Breast epithelium (tissue), 4 donors: ENCODE data around the gene SEC16A. TPM values are rescaled to one million over a fixed set of nuclear protein-coding genes. Genes with fewer than 3 reads are reported as not detected.

Source experiments
- DNase-seq, 2 donors: peaks; one replicate each; pipeline ENCODE4 v3.0.0-alpha.2; 2019; ENCODE audit warnings: low spot score in 2 of 2
- H3K27ac ChIP-seq, 2 donors: fragments of 200-600 bp; sonication (generic) in 1 of 2; one replicate each; pipeline ENCODE4 v1.5.1; 2016 to 2019; ENCODE audit warnings: mild to moderate bottlenecking in 1 of 2
- H3K27me3 ChIP-seq, 2 donors: fragments of 200-600 bp; sonication (generic) in 1 of 2; one replicate each; pipeline versions ENCODE4 v1.5.1 to v1.6.0; 2017 to 2019; ENCODE audit warnings: control low read depth in 1 of 2, mild to moderate bottlenecking in 1 of 2
- H3K36me3 ChIP-seq: fragments of 200-600 bp; one replicate; pipeline ENCODE4 v1.5.1; 2019
- H3K4me1 ChIP-seq, 2 donors: fragments of 200-600 bp; sonication (generic); one replicate each; pipeline ENCODE4 v1.5.1; 2016 to 2019; ENCODE audit warnings: control low read depth in 1 of 2
- H3K4me3 ChIP-seq, 3 donors: fragments of 200-600 bp; sonication (generic); 1 replicate in 2 of 3; 2 replicates in 1 of 3; pipeline ENCODE4 v1.5.1; 2016 to 2019; ENCODE audit warnings: mild to moderate bottlenecking in 3 of 3, moderate library complexity in 2 of 3
- H3K9me3 ChIP-seq, 2 donors: fragments of 200-600 bp; sonication (generic) in 1 of 2; one replicate each; pipeline ENCODE4 v1.5.1; 2016 to 2019; ENCODE audit warnings: control low read depth in 1 of 2
- POLR2A ChIP-seq: fragments of 450-650 bp; IDR thresholded peaks from one replicate; pipeline ENCODE4 v1.6.1; 2016; ENCODE audit warnings: antibody characterized with exemption, mild to moderate bottlenecking, moderate library complexity
- POLR2AphosphoS5 ChIP-seq, 3 donors: sonication (generic); formaldehyde crosslinking; IDR thresholded peaks; one replicate each; pipeline ENCODE4 v1.6.1; 2017; ENCODE audit warnings: antibody characterized with exemption in 3 of 3
- intact Hi-C: fragments of 100-400 bp; cut with DNase I; formaldehyde crosslinking; loops from one replicate; pipeline ENCODE4 v1.15.1; 2023; ENCODE audit warnings: low total_unique reads
- total RNA-seq, 3 donors: library from RNA; depleted of rRNA; stranded (reverse); fragments of >200 nt; gene quantifications; one replicate each; pipeline ENCODE4 v1.1.0, GENCODE V29; 2016
- TF ChIP-seq, protein P1 (sequence below), 3 donors: fragments of 450-650 bp; IDR thresholded peaks; one replicate each; pipeline ENCODE4 v1.5.1; 2016 to 2017; ENCODE audit warnings: antibody characterized with exemption in 3 of 3, mild to moderate bottlenecking in 3 of 3, moderate library complexity in 3 of 3

The SEC16A gene
- total RNA-seq, 3 donors from 2014 or later, result 41.9 to 55.1 (median 42.9) TPM

GRCh38 chr9:136416914-136417313 lies 65.9 kb downstream of the SEC16A start:
- DNase-seq, result no peak
- H3K27me3 ChIP-seq, result no peaks in the 10 kb centered on the region
- TF ChIP-seq, protein P1, sequence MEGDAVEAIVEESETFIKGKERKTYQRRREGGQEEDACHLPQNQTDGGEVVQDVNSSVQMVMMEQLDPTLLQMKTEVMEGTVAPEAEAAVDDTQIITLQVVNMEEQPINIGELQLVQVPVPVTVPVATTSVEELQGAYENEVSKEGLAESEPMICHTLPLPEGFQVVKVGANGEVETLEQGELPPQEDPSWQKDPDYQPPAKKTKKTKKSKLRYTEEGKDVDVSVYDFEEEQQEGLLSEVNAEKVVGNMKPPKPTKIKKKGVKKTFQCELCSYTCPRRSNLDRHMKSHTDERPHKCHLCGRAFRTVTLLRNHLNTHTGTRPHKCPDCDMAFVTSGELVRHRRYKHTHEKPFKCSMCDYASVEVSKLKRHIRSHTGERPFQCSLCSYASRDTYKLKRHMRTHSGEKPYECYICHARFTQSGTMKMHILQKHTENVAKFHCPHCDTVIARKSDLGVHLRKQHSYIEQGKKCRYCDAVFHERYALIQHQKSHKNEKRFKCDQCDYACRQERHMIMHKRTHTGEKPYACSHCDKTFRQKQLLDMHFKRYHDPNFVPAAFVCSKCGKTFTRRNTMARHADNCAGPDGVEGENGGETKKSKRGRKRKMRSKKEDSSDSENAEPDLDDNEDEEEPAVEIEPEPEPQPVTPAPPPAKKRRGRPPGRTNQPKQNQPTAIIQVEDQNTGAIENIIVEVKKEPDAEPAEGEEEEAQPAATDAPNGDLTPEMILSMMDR (IDR thresholded peaks at IDR 0.05), result no peak
- no peak for TF ChIP-seq POLR2A
- TF ChIP-seq POLR2AphosphoS5 (IDR thresholded peaks at IDR 0.05), result no peak
- H3K27ac ChIP-seq, result no peak overlapping the region
- peaks cover 0 to 2% of the 10 kb centered on the region in 2 donors for H3K4me1 ChIP-seq
- H3K36me3 ChIP-seq, result peaks cover 21% of the 10 kb centered on the region
- intact Hi-C loops, result no loop called here
- H3K9me3 ChIP-seq, result no peaks in the 10 kb centered on the region
- H3K4me3 ChIP-seq, result no peak overlapping the region

- Histone ChIP-seq H3K4me3 (no peak overlapping the region), H3K36me3 (peaks cover 21% of the 10 kb centered on the region), H3K27ac (no peak overlapping the region), H3K9me3 (no peaks in the 10 kb centered on the region), H3K27me3 (no peaks in the 10 kb centered on the region), H3K4me1 (peaks cover 0 to 7% of the 10 kb centered on the region in 2 donors)
- no peak for DNase-seq
- intact Hi-C loops, result no loop called here
- TF ChIP-seq POLR2A, result no peak
- TF ChIP-seq POLR2AphosphoS5 (IDR thresholded peaks at IDR 0.05), result no peak
- TF ChIP-seq, protein P1 (IDR thresholded peaks at IDR 0.05), result no peak
These were observed 66.4 kb downstream of the SEC16A start for GRCh38 chr9:136416427-136416826.

DNA sequence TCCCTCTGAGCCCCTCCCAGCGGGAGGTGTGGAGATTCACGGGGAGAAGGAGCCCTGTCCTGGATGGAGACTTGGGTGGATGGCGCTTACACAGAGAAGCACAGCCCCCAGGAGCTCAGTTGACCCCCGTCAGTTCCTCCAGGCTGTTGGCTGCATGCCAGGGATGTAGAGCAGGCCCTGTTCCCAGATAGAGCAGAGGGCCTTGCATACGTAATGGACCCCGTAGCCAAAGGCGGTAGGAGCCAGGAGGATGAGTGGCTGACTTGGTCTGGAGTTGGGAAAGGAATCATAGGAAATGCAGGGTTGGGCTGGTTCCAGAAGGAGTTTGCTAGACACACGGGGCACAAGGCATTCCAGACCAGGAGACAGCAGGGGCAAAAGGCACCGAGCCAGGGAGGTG lies 69.9 kb downstream of the SEC16A start:
- TF ChIP-seq POLR2A, result no peak
- TF ChIP-seq, protein P1 (IDR thresholded peaks at IDR 0.05), result no peak
- no peak for TF ChIP-seq POLR2AphosphoS5 (IDR thresholded peaks at IDR 0.05)
- Histone ChIP-seq H3K4me1 (peaks cover 0 to 23% of the 10 kb centered on the region in 2 donors), H3K4me3 (no peak overlapping the region), H3K36me3 (peaks cover 4% of the 10 kb centered on the region), H3K9me3 (no peaks in the 10 kb centered on the region), H3K27me3 (no peaks in the 10 kb centered on the region), H3K27ac (no peak overlapping the region)
- DNase-seq, result no peak
- intact Hi-C loops, result no loop called here

DNA sequence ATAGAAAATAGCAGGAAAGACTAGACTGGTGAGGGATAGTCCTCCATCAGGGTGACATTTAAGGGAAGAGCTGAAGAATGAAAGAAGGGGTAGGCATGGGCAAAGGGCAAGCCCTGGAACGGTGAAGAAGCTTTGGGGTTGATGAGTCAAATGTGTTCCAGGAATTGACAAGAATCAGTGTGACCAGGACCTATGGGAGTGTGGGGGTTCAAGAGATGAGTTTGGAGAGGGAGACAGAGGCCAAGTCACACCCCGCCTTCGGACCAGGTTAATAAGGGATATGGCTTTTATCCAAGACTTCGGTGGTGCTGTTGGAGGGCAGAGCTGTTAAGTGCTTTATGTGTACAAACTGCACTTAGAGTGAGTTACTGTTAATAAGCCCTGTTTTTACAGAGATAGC lies 71.5 kb downstream of the SEC16A start:
- no peaks in the 10 kb centered on the region for H3K9me3 ChIP-seq
- intact Hi-C loops, result no loop called here
- H3K27me3 ChIP-seq, result no peaks in the 10 kb centered on the region
- TF ChIP-seq POLR2A (no peak), POLR2AphosphoS5 (IDR thresholded peaks at IDR 0.05) (no peak)
- TF ChIP-seq, protein P1 (IDR thresholded peaks at IDR 0.05), result no peak
- no peak for DNase-seq
- no peaks in the 10 kb centered on the region for H3K36me3 ChIP-seq
- peaks cover 0 to 23% of the 10 kb centered on the region in 2 donors for H3K4me1 ChIP-seq
- H3K4me3 ChIP-seq, result peak overlapping the region; percentile 92 to 100 (median 94)
- H3K27ac ChIP-seq, result no peak overlapping the region

- H3K4me1 ChIP-seq, result peaks cover 0 to 23% of the 10 kb centered on the region in 2 donors
- no peaks in the 10 kb centered on the region for H3K36me3 ChIP-seq
- no peaks in the 10 kb centered on the region for H3K27me3 ChIP-seq
- no peaks in the 10 kb centered on the region for H3K9me3 ChIP-seq
- H3K4me3 ChIP-seq, result peak within 1 kb of the TSS; percentile 92 to 100 (median 94)
- H3K27ac ChIP-seq, result peak within 1 kb of the TSS; percentile 90
- intact Hi-C loops, result no loop called here
- TF ChIP-seq POLR2AphosphoS5 (IDR thresholded peaks at IDR 0.05) (peak; percentile 97 to 99 (median 98)), POLR2A (peak; percentile 91)
- TF ChIP-seq, protein P1 (IDR thresholded peaks at IDR 0.05), result no peak
- DNase-seq, result peak; percentile 80 to 91
These were observed 72.1 kb downstream of the SEC16A start, which contains the start of the genes ENTR1 and PMPCA for GRCh38 chr9:136410500-136411287. Gene ENTR1 (minus strand): TSS chr9:136410614. CDS start chr9:136410397, 217 bp downstream. Gene PMPCA (plus strand): TSS chr9:136410658. CDS start chr9:136410669, 11 bp downstream.
